HEK293 (cell line): ENCODE measurements around the gene CX3CL1.
A peak's percentile ranks its signal among the peaks of the same experiment; 100 is the strongest.

ENCODE experiments used
- CTCF ChIA-PET: fragments of 350-600 bp; formaldehyde crosslinking; extraction: SDS; loops from one replicate; lab custom pipeline; 2021; ENCODE audit warnings: antibody characterized with exemption; lab: Yijun Ruan, JAX
- POLR2A ChIA-PET: fragments of 300-600 bp; formaldehyde crosslinking; extraction: SDS; loops from one replicate; lab custom pipeline; 2020; ENCODE audit warnings: antibody characterized with exemption, inconsistent platforms; lab: Yijun Ruan, JAX
- H3K27ac ChIP-seq: fragments of 200-500 bp; sonication (Bioruptor generic); 2 replicates; pipeline ENCODE4 v1.5.1; 2014; ENCODE audit warnings: low read depth, low read length, control low read depth, inconsistent platforms; ENCODE audit errors: extremely low read depth
- H3K36me3 ChIP-seq, 2 experiments: fragments of 200-500 bp in 1 of 2; sonication (Bioruptor generic) in 1 of 2; 1 replicate in 1 of 2; 2 replicates in 1 of 2; pipeline ENCODE4 v1.5.1; 2014 to 2017; ENCODE audit warnings: inconsistent platforms in 2 of 2, low read length in 2 of 2; ENCODE audit not compliant: control insufficient read depth in 2 of 2, insufficient read depth in 1 of 2
- H3K4me1 ChIP-seq: fragments of 200-500 bp; sonication (Bioruptor generic); 2 replicates; pipeline ENCODE4 v1.5.1; 2014; ENCODE audit warnings: mild to moderate bottlenecking, low read length, inconsistent platforms; ENCODE audit not compliant: control insufficient read depth, insufficient read depth
- H3K4me3 ChIP-seq: 2 replicates; pipeline ENCODE4 v1.5.1; 2011; ENCODE audit warnings: low read depth, mild to moderate bottlenecking, control low read depth, low read length, moderate library complexity
- H3K9me3 ChIP-seq: fragments of 200-500 bp; sonication (Bioruptor generic); 2 replicates; pipeline ENCODE4 v1.5.1; 2014; ENCODE audit warnings: low read depth, low read length, inconsistent platforms; ENCODE audit not compliant: control insufficient read depth, insufficient read depth
- GFI1B ChIP-seq: fragments of 450-650 bp; formaldehyde crosslinking; IDR thresholded peaks from 2 replicates; pipeline ENCODE4 v1.5.1; 2016; ENCODE audit warnings: missing biosample characterization, missing genetic modification characterization
- GLI4 ChIP-seq: fragments of 450-650 bp; formaldehyde crosslinking; IDR thresholded peaks from 2 replicates; pipeline ENCODE4 v1.5.1; 2016; ENCODE audit warnings: missing biosample characterization, missing genetic modification characterization
- KLF10 ChIP-seq: fragments of 450-650 bp; IDR thresholded peaks from 2 replicates; pipeline ENCODE4 v1.5.1; 2018; ENCODE audit warnings: missing biosample characterization, mild to moderate bottlenecking, missing genetic modification characterization
- SALL2 ChIP-seq: fragments of 450-650 bp; formaldehyde crosslinking; IDR thresholded peaks from 2 replicates; pipeline ENCODE4 v1.5.0; 2017; ENCODE audit warnings: missing biosample characterization, mild to moderate bottlenecking, missing genetic modification characterization, borderline replicate concordance
- ZBTB20 ChIP-seq: fragments of 450-650 bp; formaldehyde crosslinking; IDR thresholded peaks from 2 replicates; pipeline ENCODE4 v1.5.1; 2016; ENCODE audit warnings: missing biosample characterization, missing genetic modification characterization
- ZNF202 ChIP-seq: fragments of 450-650 bp; formaldehyde crosslinking; IDR thresholded peaks from 2 replicates; pipeline ENCODE4 v1.5.1; 2016; ENCODE audit warnings: missing biosample characterization, missing genetic modification characterization, borderline replicate concordance
- ZNF24 ChIP-seq: fragments of 450-650 bp; formaldehyde crosslinking; IDR thresholded peaks from 2 replicates; pipeline ENCODE4 v1.5.1; 2016; ENCODE audit warnings: missing biosample characterization, missing genetic modification characterization
- ZNF366 ChIP-seq: fragments of 450-650 bp; formaldehyde crosslinking; conservative IDR thresholded peaks from 2 replicates; pipeline ENCODE4 v1.5.1; 2016; ENCODE audit warnings: missing biosample characterization, missing genetic modification characterization
- ZNF48 ChIP-seq: fragments of 450-650 bp; formaldehyde crosslinking; IDR thresholded peaks from 2 replicates; pipeline ENCODE4 v1.5.1; 2016; ENCODE audit warnings: missing biosample characterization, missing genetic modification characterization
- ZNF530 ChIP-seq: fragments of 450-650 bp; formaldehyde crosslinking; IDR thresholded peaks from 2 replicates; pipeline ENCODE4 v1.5.1; 2016; ENCODE audit warnings: low read depth, missing biosample characterization, missing genetic modification characterization
- ZNF548 ChIP-seq: fragments of 450-650 bp; formaldehyde crosslinking; IDR thresholded peaks from 2 replicates; pipeline ENCODE4 v1.5.1; 2016; ENCODE audit warnings: missing biosample characterization, missing genetic modification characterization
- ZNF626 ChIP-seq: fragments of 450-650 bp; sonication (Bioruptor Pico); formaldehyde crosslinking; IDR thresholded peaks from 2 replicates; pipeline ENCODE4 v1.5.1; 2018; ENCODE audit warnings: missing biosample characterization, missing genetic modification characterization, inconsistent platforms
- TF ChIP-seq, protein P1 (sequence below): fragments of 450-650 bp; formaldehyde crosslinking; IDR thresholded peaks from 2 replicates; pipeline ENCODE4 v1.5.1; 2017; ENCODE audit warnings: missing biosample characterization, missing genetic modification characterization
- TF ChIP-seq, protein P2 (sequence below): fragments of 450-650 bp; formaldehyde crosslinking; optimal IDR thresholded peaks from 2 replicates; pipeline ENCODE3; 2016; ENCODE audit warnings: missing biosample characterization, mild to moderate bottlenecking, missing genetic modification characterization
- TF ChIP-seq, protein P3 (sequence below): fragments of 450-650 bp; formaldehyde crosslinking; IDR thresholded peaks from 2 replicates; pipeline ENCODE4 v1.5.1; 2016; ENCODE audit warnings: missing biosample characterization, missing genetic modification characterization, borderline replicate concordance

CX3CL1 gene

DNA sequence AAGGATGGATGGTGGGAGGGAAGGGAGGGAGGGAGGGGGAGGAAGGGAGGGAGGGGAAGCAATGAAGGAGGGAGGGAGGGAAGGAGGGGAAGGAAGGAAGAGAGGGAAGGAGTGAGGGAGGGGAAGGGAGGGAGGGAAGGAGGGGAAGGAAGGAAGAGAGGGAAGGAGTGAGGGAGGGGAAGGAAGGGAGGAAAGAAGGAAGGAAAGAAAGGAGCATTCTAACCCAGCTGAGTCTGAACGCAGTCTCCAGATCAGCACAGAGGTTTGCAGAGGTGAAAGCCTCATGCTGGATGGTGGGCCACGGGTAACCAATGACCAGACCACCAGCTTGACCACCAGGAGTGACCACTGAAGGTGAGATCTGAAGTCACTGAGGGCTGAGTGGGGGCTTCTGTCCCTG lies 50.9 kb downstream of the CX3CL1 start:
- ChIA-PET CTCF (interaction anchor here (0.5 to 11.5 kb wide), 14 partner anchors 8 to 918 kb away, joined by 3 to 290 read pairs (median 4); no protein-coding TSS in a partner anchor), POLR2A (interaction anchor here (3.6 kb wide), 1 partner anchor 24 kb away, joined by 15 read pairs; the partner anchor contains the start of genes CIAPIN1 and COQ9)
- TF ChIP-seq, protein P1, sequence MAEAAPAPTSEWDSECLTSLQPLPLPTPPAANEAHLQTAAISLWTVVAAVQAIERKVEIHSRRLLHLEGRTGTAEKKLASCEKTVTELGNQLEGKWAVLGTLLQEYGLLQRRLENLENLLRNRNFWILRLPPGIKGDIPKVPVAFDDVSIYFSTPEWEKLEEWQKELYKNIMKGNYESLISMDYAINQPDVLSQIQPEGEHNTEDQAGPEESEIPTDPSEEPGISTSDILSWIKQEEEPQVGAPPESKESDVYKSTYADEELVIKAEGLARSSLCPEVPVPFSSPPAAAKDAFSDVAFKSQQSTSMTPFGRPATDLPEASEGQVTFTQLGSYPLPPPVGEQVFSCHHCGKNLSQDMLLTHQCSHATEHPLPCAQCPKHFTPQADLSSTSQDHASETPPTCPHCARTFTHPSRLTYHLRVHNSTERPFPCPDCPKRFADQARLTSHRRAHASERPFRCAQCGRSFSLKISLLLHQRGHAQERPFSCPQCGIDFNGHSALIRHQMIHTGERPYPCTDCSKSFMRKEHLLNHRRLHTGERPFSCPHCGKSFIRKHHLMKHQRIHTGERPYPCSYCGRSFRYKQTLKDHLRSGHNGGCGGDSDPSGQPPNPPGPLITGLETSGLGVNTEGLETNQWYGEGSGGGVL (tag by site-specific recombination) = peak; percentile 56
- TF ChIP-seq ZNF530 = no peak
- peak; percentile 77 for TF ChIP-seq ZNF366 (tag by site-specific recombination)
- TF ChIP-seq, all 188 proteins: peak for 2
- H3K4me1 ChIP-seq = no peaks in the 10 kb centered on the region
- H3K27ac ChIP-seq = no peak overlapping the region
- no peak overlapping the region for H3K4me3 ChIP-seq
- H3K36me3 ChIP-seq = peaks cover 0 to 16% of the 10 kb centered on the region in 2 experiments; a peak in 1 of 3 replicates
- no peaks in the 10 kb centered on the region for H3K9me3 ChIP-seq

DNA sequence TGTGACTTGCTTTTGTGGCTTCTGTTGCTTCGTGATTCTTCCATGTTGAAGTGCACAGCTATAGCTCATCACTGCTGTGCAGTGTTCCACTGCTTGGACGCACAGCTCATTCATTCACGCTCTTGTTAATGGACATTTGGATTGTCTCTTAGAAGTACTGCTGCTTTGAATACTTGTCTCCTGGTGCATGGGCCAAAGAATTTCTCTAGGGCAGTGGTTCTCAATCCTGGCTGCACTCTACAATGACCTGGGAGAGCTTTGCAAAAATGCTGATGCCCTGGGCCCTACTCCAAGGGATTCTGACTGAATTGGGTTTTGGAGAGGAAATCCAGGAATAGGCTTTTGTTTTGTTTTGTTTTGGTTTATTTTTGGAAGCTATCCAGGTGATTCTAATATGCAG lies 52.3 kb downstream of the CX3CL1 start:
- Histone ChIP-seq H3K4me1 (no peaks in the 10 kb centered on the region), H3K9me3 (no peaks in the 10 kb centered on the region), H3K4me3 (no peak overlapping the region), H3K36me3 (peaks cover 0 to 28% of the 10 kb centered on the region in 2 experiments; a peak in 2 of 3 replicates), H3K27ac (no peak overlapping the region)
- TF ChIP-seq ZNF24 (tag by site-specific recombination) (no peak), ZBTB20 (tag by site-specific recombination) (peak; percentile 69)
- ChIA-PET CTCF (interaction anchor here (0.6 to 11.5 kb wide), 4 partner anchors 52 to 277 kb away, joined by 3 to 290 read pairs (median 16); no protein-coding TSS in a partner anchor), POLR2A (interaction anchor here (3.6 kb wide), 1 partner anchor 22 kb away, joined by 15 read pairs; the partner anchor contains the start of genes CIAPIN1 and COQ9)

DNA sequence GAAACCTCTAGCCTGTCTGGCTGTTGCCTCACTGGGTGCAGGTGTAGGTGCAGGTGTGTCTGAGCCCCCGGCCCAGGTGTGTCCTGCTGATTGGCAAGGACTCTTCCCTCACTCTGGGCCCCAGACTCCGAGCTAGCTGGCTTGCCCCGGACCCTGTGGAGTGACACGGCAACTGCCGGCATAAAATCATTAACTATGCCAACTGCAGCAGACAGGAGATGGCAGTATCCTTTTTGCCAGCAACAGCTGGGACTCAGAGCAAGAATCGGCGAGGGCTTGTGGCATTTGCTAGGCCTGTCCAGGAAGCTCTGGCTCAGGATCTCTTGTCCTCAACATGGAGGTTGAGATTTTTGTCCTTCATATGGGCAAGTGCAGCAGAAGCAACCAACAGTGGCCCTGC lies 54.1 kb downstream of the CX3CL1 start:
- no peaks in the 10 kb centered on the region for H3K9me3 ChIP-seq
- no peaks in the 10 kb centered on the region for H3K4me1 ChIP-seq
- H3K27ac ChIP-seq = no peak overlapping the region
- POLR2A ChIA-PET = interaction anchor here (1.2 kb wide), 1 partner anchor 36 kb away, joined by 3 read pairs; the partner anchor contains the start of gene POLR2C
- H3K36me3 ChIP-seq = peaks cover 14 to 46% of the 10 kb centered on the region in 2 experiments
- H3K4me3 ChIP-seq = no peak overlapping the region
- TF ChIP-seq GLI4 (tag by site-specific recombination) = no peak
- TF ChIP-seq ZNF48 (tag by site-specific recombination) = no peak
- no peak for TF ChIP-seq GFI1B (tag by site-specific recombination)
- TF ChIP-seq ZNF202 = no peak
- TF ChIP-seq, protein P2, sequence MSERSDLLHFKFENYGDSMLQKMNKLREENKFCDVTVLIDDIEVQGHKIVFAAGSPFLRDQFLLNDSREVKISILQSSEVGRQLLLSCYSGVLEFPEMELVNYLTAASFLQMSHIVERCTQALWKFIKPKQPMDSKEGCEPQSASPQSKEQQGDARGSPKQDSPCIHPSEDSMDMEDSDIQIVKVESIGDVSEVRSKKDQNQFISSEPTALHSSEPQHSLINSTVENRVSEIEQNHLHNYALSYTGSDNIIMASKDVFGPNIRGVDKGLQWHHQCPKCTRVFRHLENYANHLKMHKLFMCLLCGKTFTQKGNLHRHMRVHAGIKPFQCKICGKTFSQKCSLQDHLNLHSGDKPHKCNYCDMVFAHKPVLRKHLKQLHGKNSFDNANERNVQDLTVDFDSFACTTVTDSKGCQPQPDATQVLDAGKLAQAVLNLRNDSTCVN = no peak
- no peak for TF ChIP-seq KLF10 (tag by site-specific recombination)
- TF ChIP-seq, protein P3, sequence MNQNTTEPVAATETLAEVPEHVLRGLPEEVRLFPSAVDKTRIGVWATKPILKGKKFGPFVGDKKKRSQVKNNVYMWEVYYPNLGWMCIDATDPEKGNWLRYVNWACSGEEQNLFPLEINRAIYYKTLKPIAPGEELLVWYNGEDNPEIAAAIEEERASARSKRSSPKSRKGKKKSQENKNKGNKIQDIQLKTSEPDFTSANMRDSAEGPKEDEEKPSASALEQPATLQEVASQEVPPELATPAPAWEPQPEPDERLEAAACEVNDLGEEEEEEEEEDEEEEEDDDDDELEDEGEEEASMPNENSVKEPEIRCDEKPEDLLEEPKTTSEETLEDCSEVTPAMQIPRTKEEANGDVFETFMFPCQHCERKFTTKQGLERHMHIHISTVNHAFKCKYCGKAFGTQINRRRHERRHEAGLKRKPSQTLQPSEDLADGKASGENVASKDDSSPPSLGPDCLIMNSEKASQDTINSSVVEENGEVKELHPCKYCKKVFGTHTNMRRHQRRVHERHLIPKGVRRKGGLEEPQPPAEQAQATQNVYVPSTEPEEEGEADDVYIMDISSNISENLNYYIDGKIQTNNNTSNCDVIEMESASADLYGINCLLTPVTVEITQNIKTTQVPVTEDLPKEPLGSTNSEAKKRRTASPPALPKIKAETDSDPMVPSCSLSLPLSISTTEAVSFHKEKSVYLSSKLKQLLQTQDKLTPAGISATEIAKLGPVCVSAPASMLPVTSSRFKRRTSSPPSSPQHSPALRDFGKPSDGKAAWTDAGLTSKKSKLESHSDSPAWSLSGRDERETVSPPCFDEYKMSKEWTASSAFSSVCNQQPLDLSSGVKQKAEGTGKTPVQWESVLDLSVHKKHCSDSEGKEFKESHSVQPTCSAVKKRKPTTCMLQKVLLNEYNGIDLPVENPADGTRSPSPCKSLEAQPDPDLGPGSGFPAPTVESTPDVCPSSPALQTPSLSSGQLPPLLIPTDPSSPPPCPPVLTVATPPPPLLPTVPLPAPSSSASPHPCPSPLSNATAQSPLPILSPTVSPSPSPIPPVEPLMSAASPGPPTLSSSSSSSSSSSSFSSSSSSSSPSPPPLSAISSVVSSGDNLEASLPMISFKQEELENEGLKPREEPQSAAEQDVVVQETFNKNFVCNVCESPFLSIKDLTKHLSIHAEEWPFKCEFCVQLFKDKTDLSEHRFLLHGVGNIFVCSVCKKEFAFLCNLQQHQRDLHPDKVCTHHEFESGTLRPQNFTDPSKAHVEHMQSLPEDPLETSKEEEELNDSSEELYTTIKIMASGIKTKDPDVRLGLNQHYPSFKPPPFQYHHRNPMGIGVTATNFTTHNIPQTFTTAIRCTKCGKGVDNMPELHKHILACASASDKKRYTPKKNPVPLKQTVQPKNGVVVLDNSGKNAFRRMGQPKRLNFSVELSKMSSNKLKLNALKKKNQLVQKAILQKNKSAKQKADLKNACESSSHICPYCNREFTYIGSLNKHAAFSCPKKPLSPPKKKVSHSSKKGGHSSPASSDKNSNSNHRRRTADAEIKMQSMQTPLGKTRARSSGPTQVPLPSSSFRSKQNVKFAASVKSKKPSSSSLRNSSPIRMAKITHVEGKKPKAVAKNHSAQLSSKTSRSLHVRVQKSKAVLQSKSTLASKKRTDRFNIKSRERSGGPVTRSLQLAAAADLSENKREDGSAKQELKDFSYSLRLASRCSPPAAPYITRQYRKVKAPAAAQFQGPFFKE = no peak
- no peak for TF ChIP-seq ZNF626 (tag by site-specific recombination)
- no peak for TF ChIP-seq ZNF548 (tag by site-specific recombination)
- no peak for TF ChIP-seq SALL2 (tag by site-specific recombination)
- TF ChIP-seq, all 188 proteins: peak for 0
- CTCF ChIA-PET = interaction anchor here (0.6 to 11.5 kb wide), 4 partner anchors 8 to 342 kb away, joined by 3 to 290 read pairs (median 10); no protein-coding TSS in a partner anchor
